IMR-90 (cell line): ENCODE data around the gene TUBB2B. TPM values are rescaled to one million over a fixed set of nuclear protein-coding genes. Genes with fewer than 3 reads are reported as not detected.

Experiments used
- ATAC-seq: fragments of 200-7000 bp; cut with Tn5 transposase; 2 replicates; pipeline ENCODE4 v1.9.1; 2020; ENCODE audit warnings: low read depth, mild to moderate bottlenecking, moderate library complexity
- BruUV-seq: library from RNA; stranded (reverse); fragments of 400-500 nt; replicated peaks from 2 replicates; lab custom pipeline; 2021; lab: Mats Ljungman, UMichigan
- CTCF ChIA-PET: fragments of 300-600 bp; formaldehyde crosslinking; extraction: SDS; loops from one replicate; lab custom pipeline; 2021; ENCODE audit warnings: antibody characterized with exemption; lab: Yijun Ruan, JAX
- POLR2A ChIA-PET: fragments of 300-600 bp; sonication (Branson Sonifier 250); formaldehyde crosslinking; loops from one replicate; lab custom pipeline; 2022; ENCODE audit warnings: antibody characterized with exemption; ENCODE audit not compliant: unreplicated experiment; lab: Charles Lee
- DNase-seq: peaks from one replicate; pipeline ENCODE4 v3.0.0; 2013
- H2AFZ ChIP-seq: replicated peaks from 2 replicates; pipeline ENCODE3; 2013; ENCODE audit warnings: low read length, mild to moderate bottlenecking; ENCODE audit not compliant: poor library complexity
- H2AK5ac ChIP-seq: 2 replicates; pipeline ENCODE4 v1.6.1; 2013; ENCODE audit warnings: low read depth, low read length, inconsistent platforms
- H2AK9ac ChIP-seq: replicated peaks from 2 replicates; pipeline ENCODE3; 2013; ENCODE audit warnings: mild to moderate bottlenecking, low read depth, low read length, moderate library complexity; ENCODE audit not compliant: poor library complexity
- H2BK120ac ChIP-seq: 2 replicates; pipeline ENCODE4 v1.6.1; 2013; ENCODE audit warnings: low read depth, low read length, inconsistent platforms
- H2BK15ac ChIP-seq: 3 replicates; pipeline ENCODE4 v1.6.1; 2013; ENCODE audit warnings: low read depth, low read length, inconsistent platforms
- H2BK20ac ChIP-seq: 2 replicates; pipeline ENCODE4 v1.6.1; 2013; ENCODE audit warnings: low read depth, mild to moderate bottlenecking, inconsistent platforms, low read length, moderate library complexity
- H2BK5ac ChIP-seq: 2 replicates; pipeline ENCODE4 v1.6.1; 2013; ENCODE audit warnings: mild to moderate bottlenecking, low read depth, low read length, inconsistent platforms; ENCODE audit not compliant: poor library complexity, severe bottlenecking
- H3K14ac ChIP-seq: replicated peaks from 2 replicates; pipeline ENCODE4 v1.6.1; 2013; ENCODE audit warnings: low read depth, low read length, inconsistent platforms
- H3K18ac ChIP-seq: 2 replicates; pipeline ENCODE4 v1.6.1; 2013; ENCODE audit warnings: low read depth, low read length, control low read depth
- H3K23ac ChIP-seq: 2 replicates; pipeline ENCODE4 v1.6.1; 2013; ENCODE audit warnings: low read depth, low read length, inconsistent platforms
- H3K27ac ChIP-seq: 2 replicates; pipeline ENCODE4 v1.5.1; 2013; ENCODE audit warnings: mild to moderate bottlenecking, control low read depth, low read length; ENCODE audit not compliant: insufficient read depth
- H3K27me3 ChIP-seq: 2 replicates; pipeline ENCODE4 v1.6.1; 2013; ENCODE audit warnings: low read length; ENCODE audit not compliant: control insufficient read depth, insufficient read depth
- H3K36me3 ChIP-seq: 2 replicates; pipeline ENCODE4 v1.6.1; 2013; ENCODE audit warnings: low read length, mixed read lengths; ENCODE audit not compliant: control insufficient read depth, insufficient read depth
- H3K4ac ChIP-seq: 2 replicates; pipeline ENCODE4 v1.6.1; 2013; ENCODE audit warnings: low read depth, low read length, inconsistent platforms
- H3K4me1 ChIP-seq: 2 replicates; pipeline ENCODE4 v1.6.1; 2013; ENCODE audit warnings: low read length, mixed read lengths; ENCODE audit not compliant: control insufficient read depth, insufficient read depth
- H3K4me2 ChIP-seq: 2 replicates; pipeline ENCODE4 v1.6.1; 2013; ENCODE audit warnings: low read depth, mild to moderate bottlenecking, control low read depth, low read length, moderate library complexity
- H3K4me3 ChIP-seq: 2 replicates; pipeline ENCODE4 v1.5.1; 2013; ENCODE audit warnings: low read depth, mild to moderate bottlenecking, control low read depth, low read length, moderate library complexity; ENCODE audit not compliant: insufficient read depth
- H3K56ac ChIP-seq: 2 replicates; pipeline ENCODE4 v1.6.1; 2013; ENCODE audit warnings: low read length, inconsistent platforms; ENCODE audit not compliant: insufficient read depth; ENCODE audit errors: extremely low read depth
- H3K79me1 ChIP-seq, 2 experiments: 2 replicates each; pipeline ENCODE4 v1.6.1; 2013; ENCODE audit warnings: low read length in 2 of 2, inconsistent platforms in 1 of 2, low read depth in 1 of 2
- H3K9ac ChIP-seq: 2 replicates; pipeline ENCODE4 v1.6.1; 2013; ENCODE audit warnings: low read depth, low read length, control low read depth
- H3K9me1 ChIP-seq: 2 replicates; pipeline ENCODE4 v1.6.1; 2013; ENCODE audit warnings: low read length, inconsistent platforms; ENCODE audit not compliant: insufficient read depth
- H3K9me3 ChIP-seq: 2 replicates; pipeline ENCODE4 v1.6.1; 2013; ENCODE audit warnings: low read length; ENCODE audit not compliant: control insufficient read depth, insufficient read depth
- H4K20me1 ChIP-seq: 2 replicates; pipeline ENCODE4 v1.6.1; 2013; ENCODE audit warnings: low read length, inconsistent platforms; ENCODE audit not compliant: insufficient read depth
- H4K5ac ChIP-seq: 2 replicates; pipeline ENCODE4 v1.6.1; 2013; ENCODE audit warnings: mild to moderate bottlenecking, low read depth, low read length, control low read depth
- H4K8ac ChIP-seq, 2 experiments: 2 replicates each; pipeline ENCODE4 v1.6.1; 2013; ENCODE audit warnings: low read depth in 2 of 2, low read length in 2 of 2, control low read depth in 1 of 2, inconsistent platforms in 1 of 2
- H4K91ac ChIP-seq: 2 replicates; pipeline ENCODE4 v1.6.1; 2013; ENCODE audit warnings: low read depth, low read length, inconsistent platforms; ENCODE audit not compliant: insufficient read depth
- BHLHE40 ChIP-seq: fragments of 150-350 bp; IDR thresholded peaks from 2 replicates; pipeline ENCODE4 v1.6.1; 2016; ENCODE audit warnings: mild to moderate bottlenecking, low read depth, low read length
- CEBPB ChIP-seq: IDR thresholded peaks from 2 replicates; pipeline ENCODE4 v1.6.1; 2012; ENCODE audit warnings: low read depth, low read length, improper control_type of control experiment
- CTCF ChIP-seq: conservative IDR thresholded peaks from 2 replicates; pipeline ENCODE4 v1.5.1; 2012; ENCODE audit warnings: mild to moderate bottlenecking, low read depth, low read length, improper control_type of control experiment
- ELK1 ChIP-seq: fragments of 150-350 bp; IDR thresholded peaks from 2 replicates; pipeline ENCODE4 v1.6.1; 2016; ENCODE audit warnings: low read depth, mild to moderate bottlenecking, low read length, moderate library complexity, borderline replicate concordance
- FOS ChIP-seq: fragments of 150-350 bp; IDR thresholded peaks from 2 replicates; pipeline ENCODE4 v1.6.1; 2016; ENCODE audit warnings: low read depth, low read length
- MAFK ChIP-seq: IDR thresholded peaks from 2 replicates; pipeline ENCODE4 v1.6.1; 2012; ENCODE audit warnings: low read depth, low read length, improper control_type of control experiment
- MXI1 ChIP-seq: IDR thresholded peaks from 2 replicates; pipeline ENCODE4 v1.6.1; 2012; ENCODE audit warnings: low read depth, mild to moderate bottlenecking, low read length, moderate library complexity, borderline replicate concordance
- NFE2L2 ChIP-seq: fragments of 150-350 bp; IDR thresholded peaks from 2 replicates; pipeline ENCODE4 v1.6.1; 2016; ENCODE audit warnings: low read depth, mild to moderate bottlenecking, low read length
- POLR2A ChIP-seq: IDR thresholded peaks from 2 replicates; pipeline ENCODE4 v1.6.1; 2012; ENCODE audit warnings: mild to moderate bottlenecking, low read depth, low read length
- RCOR1 ChIP-seq: IDR thresholded peaks from 2 replicates; pipeline ENCODE4 v1.6.1; 2012; ENCODE audit warnings: mild to moderate bottlenecking, low read length, improper control_type of control experiment; ENCODE audit not compliant: insufficient replicate concordance
- SMC3 ChIP-seq: fragments of 150-350 bp; IDR thresholded peaks from 2 replicates; pipeline ENCODE4 v1.6.1; 2016; ENCODE audit warnings: low read depth, mild to moderate bottlenecking, antibody characterized with exemption, low read length, moderate library complexity
- USF2 ChIP-seq: fragments of 150-350 bp; IDR thresholded peaks from 2 replicates; pipeline ENCODE4 v1.6.1; 2017; ENCODE audit warnings: mild to moderate bottlenecking, antibody characterized with exemption, low read length, low read depth
- WGBS, 2 experiments: methylation state at CpG; one replicate each; pipeline versions ENCODE4 v1.1.5 to v1.1.7; 2013; ENCODE audit warnings: missing lambda C conversion rate in 2 of 2; ENCODE audit not compliant: insufficient read length in 1 of 2; ENCODE audit errors: extremely low coverage in 2 of 2; 5-methylcytosine and 5-hydroxymethylcytosine counted together
- dilution Hi-C: fragments of 300-500 bp; cut with HindIII; formaldehyde crosslinking; loops from one replicate; pipeline ENCODE4 v1.14.3; 2018; ENCODE audit warnings: low sequenced_read_pairs; ENCODE audit not compliant: unreplicated experiment
- in situ Hi-C: fragments of 300-500 bp; cut with MboI; formaldehyde crosslinking; loops from 3 replicates; pipeline ENCODE4 v1.14.3; 2019; ENCODE audit warnings: low sequenced_read_pairs, inconsistent platforms, mixed read lengths
- intact Hi-C: fragments of 100-400 bp; cut with micrococcal nuclease; formaldehyde crosslinking; loops from 2 replicates; pipeline ENCODE4 v1.10.0; 2022
- polyA plus RNA-seq, 3 experiments: library from polyadenylated mRNA; depleted of rRNA; stranded (reverse); fragments of >200 nt; gene quantifications; 2 replicates each; pipeline ENCODE4 v1.2.3, GENCODE V29; 2012; ENCODE audit warnings: low replicate concordance in 1 of 3
- total RNA-seq: library from RNA; depleted of rRNA; stranded (reverse); fragments of >200 nt; gene quantifications from 2 replicates; pipeline ENCODE4 v1.2.3, GENCODE V29; 2012

TUBB2B gene
- total and polyA plus RNA-seq, 2 of the 4 experiments (the other 2 are of a cell fraction) = 13.6 to 21.1 TPM

GRCh38 chr6:3213334-3213695, 14.1 kb downstream of the TUBB2B start:
- dilution Hi-C loops = no loop called here

More at GRCh38 chr6:3213334-3213695, 14.1 kb downstream of the TUBB2B start:
- no peak overlapping the region for H3K18ac ChIP-seq
- peaks cover 8% of the 10 kb centered on the region for H3K27me3 ChIP-seq
- TF ChIP-seq BHLHE40 (no peak), USF2 (no peak), FOS (no peak), MAFK (no peak), NFE2L2 (no peak), ELK1 (no peak), RCOR1 (no peak), CEBPB (no peak), POLR2A (no peak), CTCF (no peak), SMC3 (no peak), MXI1 (no peak)
- H2AK5ac ChIP-seq = no peak overlapping the region
- in situ Hi-C loops = no loop called here
- H4K91ac ChIP-seq = no peak overlapping the region
- H2BK15ac ChIP-seq = no peak overlapping the region
- no peak overlapping the region for H3K4ac ChIP-seq
- WGBS, 2 experiments = no CpG with 5 or more reads among the region's 2 CpGs
- no peaks in the 10 kb centered on the region for H4K20me1 ChIP-seq
- no peak overlapping the region for H2AK9ac ChIP-seq
- no peak overlapping the region for H3K56ac ChIP-seq
- no peaks in the 10 kb centered on the region; the same call in 1 of the 2 replicates for H3K9me1 ChIP-seq
- no peak overlapping the region for H3K4me2 ChIP-seq
- no peak overlapping the region for H3K4me3 ChIP-seq
- no peak overlapping the region for H2BK120ac ChIP-seq
- no peaks in the 10 kb centered on the region for H3K79me1 ChIP-seq
- ChIA-PET POLR2A (no interaction called here), CTCF (no interaction called here)
- no peak overlapping the region for H4K5ac ChIP-seq
- H3K9ac ChIP-seq = no peak overlapping the region
- no peak for ATAC-seq
- BruUV-seq = no TSS peak
- H3K9me3 ChIP-seq = no peaks in the 10 kb centered on the region
- no peak for DNase-seq
- intact Hi-C loops = no loop called here
- H3K27ac ChIP-seq = no peak overlapping the region
- H3K23ac ChIP-seq = no peak overlapping the region
- no peak overlapping the region for H2BK20ac ChIP-seq
- no peaks in the 10 kb centered on the region for H3K36me3 ChIP-seq
- no peak overlapping the region for H3K14ac ChIP-seq
- no peak overlapping the region for H2BK5ac ChIP-seq
- H3K4me1 ChIP-seq = peaks cover 15% of the 10 kb centered on the region
- no peak overlapping the region for H4K8ac ChIP-seq
- H2AFZ ChIP-seq = no peak overlapping the region
